DMS53 (cell line): ENCODE data around the gene PRMT2.

Source experiments
- DNase-seq: peaks from one replicate; lab custom pipeline; 2025; lab: John Stamatoyannopoulos, UW

The PRMT2 gene

DNA sequence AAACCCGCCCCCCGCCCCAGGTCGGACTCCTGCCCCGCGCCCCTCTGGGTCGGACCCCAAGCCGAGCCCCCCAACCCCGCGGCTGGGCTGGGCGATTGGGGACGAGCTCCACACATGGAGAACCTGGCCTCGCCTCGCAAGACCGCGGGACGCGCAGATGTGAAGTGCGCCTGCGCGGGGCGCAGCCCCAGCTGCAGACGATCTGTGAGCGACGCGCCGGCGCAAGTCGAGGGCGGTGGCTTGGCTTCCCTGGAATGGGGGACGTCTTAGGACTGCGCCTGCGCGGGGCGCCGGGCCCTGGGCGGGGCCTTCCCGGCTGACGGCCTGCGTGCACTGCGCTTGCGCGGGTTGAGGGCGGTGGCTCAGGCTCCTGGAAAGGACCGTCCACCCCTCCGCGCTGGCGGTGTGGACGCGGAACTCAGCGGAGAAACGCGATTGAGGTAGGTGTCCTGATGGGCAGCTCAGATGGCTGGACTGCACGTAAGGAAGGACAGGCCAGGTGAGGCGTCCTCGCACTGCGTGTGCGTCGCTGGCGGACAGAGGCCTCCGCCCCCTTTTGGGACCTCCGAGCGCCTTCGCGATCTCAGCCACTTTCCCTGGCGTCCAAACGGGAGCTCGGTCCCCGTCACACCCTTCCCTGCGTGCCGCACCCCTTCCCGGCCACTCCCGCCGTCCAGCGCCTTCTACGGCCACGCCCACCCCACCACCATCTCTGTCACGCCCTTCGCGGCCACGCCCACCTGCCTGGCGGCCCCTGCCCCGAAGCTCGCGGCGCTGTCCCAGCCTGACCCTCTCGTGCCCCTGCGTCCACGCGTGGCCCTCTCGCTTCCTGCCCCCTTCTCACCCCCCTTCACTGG, at the start of gene PRMT2:
Gene PRMT2, plus strand, starts transcription at position 351 of the 857 bp plus-strand sequence. CDS start 1,278 bp downstream, outside the sequence.
- DNase-seq: peak; percentile 96

DNA sequence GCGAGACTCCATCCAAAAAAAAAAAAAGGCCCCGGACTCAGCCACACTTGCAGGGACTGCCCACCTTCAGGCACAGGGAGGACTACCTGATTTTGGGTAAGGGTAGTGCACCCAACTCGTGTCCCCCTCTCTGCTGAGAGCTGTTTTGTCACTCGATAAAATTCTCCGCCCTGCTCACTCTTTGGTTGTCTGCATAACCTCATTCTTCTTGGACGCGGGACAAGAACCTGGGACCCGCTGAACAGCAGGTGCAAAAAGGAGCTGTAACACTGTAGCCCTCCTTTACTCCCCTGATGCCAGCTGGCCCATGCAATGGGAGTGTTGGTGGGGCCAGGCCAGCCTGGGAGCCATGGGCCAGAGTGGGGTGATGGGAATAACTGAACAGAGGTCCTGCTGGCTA, 41.2 kb upstream of the PRMT2 start:
- DNase-seq: peak; percentile 24

DNA sequence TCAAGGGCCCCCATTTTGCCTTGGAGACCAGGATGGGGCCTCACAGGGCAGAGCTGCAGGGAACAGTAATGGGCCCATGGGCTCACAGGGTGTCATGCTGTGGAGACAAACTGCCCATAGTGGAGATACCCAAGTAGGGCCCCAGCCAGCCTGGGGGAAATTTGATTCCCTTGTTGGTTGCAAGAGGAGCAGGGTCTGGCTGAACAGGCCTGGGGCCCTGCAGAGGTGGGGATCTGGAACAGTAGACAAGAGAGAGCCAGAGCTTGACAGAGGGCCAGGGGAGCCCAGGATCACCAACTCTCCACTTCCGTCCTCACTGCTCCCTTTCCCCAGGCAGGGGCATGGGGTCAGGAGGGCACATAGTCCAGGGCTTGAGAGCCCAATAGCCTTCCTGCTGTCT, 39.3 kb upstream of the PRMT2 start:
- no peak for DNase-seq

DNA sequence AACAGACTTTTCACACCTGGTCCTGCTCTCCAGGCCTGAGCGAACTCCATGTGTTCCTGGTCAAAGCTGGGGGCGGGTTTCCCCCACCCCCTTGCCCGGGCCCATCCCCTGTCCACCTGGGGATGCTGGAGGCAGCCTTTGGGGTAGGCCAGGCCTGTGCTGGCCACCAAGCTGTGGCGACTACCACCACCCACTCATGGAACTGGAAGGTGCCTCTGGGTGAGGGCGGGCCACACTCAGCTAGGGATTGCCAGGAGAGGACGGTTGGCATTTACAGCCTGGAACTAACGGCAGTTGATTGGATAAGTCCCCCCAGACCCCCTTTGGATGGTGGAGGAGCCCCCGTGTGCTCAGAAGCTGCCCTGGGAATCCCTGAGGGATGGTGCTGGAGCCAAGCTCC, 38.4 kb upstream of the PRMT2 start:
- DNase-seq: no peak

DNA sequence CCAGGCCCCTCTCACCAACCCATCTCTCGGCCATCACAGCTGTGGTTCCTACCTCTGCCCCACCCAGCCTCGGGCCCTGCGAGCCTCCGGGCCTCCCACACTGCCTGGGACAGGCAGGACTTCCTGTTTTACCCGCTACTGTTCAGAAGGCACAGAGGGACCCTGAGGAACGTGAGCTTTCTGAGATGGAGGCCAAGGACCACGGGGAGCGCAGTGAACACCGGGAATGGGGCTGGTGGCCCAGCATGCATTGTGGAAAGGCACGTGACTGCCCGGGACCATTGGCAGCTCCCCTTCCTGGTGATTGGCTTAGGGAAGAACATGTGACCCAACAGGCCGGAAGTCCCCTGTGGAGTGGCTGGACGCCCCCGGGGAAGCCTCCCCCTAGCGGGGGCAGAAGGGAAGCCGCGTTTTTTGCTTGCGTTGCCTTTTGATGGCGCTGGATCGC, 37.6 kb upstream of the PRMT2 start:
- DNase-seq: no peak

DNA sequence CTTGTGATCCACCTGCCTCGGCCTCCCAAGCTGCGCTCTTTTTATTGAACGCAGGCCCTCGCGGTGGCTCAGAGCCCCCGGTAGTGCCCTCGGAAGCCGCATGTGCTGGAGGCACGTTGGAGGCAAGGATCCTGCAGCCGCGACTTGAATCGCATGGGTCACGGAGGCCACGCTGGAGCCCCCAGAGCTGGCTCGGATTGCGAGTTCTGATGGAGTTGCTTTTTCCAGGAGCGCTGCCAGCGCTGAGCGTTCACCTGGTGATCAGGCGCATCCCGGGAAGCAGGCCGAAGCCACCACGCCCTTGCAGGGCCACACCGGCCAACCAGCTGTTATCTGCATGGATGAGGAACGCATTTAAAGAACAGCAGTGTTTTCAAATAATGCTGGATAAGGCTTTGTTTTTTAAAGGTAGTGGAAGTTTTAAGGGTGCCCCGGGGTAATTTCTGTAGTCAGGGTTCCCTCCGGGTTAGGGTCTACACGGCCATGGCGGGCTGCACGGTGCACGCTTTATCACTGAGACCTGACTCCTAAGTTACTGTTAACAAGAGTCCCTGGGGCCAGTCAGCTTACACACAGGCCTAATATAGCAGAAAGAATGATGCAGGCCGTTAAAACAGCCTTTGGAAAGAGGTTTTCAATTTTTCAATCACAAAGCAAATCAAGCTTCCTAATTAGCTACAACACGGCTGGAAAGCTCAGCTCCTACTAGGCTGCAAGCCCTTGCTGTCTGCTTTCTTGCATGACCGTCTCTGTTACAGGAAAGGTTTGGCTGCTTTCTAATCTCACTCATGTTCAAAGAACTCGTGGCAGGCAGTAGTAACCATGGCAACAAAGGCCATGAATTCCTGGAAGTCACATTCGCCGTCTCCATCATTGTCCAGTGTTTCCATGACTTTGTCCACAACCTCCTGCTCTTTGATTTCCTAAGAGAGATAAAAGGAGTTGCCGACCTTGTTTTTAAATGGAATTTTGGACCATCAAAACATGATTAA, 36.6 kb upstream of the PRMT2 start:
- peak; percentile 37 for DNase-seq

DNA sequence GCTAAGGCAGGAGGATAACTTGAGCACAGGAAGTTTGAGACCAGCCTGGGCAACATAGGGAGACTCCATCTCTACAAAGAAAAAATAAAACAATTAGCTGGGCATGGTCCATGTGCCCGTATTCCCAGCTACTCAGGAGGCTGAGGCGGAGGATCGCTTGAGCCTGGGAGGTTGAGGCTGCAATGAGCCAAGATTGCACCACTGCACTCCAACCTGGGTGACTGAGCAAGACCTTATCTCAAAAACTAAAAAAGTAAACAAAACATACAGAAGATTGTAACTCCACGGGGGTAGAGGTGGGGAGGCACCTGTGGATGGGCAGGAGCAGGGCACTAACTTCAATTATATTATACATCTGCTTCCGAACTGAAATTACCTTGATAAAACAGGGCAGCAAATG, 35.2 kb upstream of the PRMT2 start:
- DNase-seq: no peak

DNA sequence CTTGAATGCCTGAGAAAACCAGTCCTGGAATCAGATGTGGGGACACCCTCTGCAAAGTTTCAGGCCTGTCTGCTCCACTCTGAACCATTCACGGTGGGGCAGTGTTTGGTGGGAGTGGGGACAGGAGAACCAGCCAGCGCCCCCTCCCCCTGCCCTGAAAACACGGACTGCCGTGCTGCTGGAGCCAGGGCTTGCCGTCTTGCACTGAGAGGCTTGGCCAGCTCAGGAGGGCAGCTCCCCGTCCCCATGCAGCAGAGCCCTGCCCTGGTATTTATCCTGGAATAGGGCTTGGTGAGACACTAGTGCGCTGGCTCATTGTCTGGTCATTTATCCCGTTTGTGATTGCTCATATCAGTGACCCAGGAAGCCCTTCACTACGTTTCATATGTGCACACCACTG, 34.5 kb upstream of the PRMT2 start:
- no peak for DNase-seq

DNA sequence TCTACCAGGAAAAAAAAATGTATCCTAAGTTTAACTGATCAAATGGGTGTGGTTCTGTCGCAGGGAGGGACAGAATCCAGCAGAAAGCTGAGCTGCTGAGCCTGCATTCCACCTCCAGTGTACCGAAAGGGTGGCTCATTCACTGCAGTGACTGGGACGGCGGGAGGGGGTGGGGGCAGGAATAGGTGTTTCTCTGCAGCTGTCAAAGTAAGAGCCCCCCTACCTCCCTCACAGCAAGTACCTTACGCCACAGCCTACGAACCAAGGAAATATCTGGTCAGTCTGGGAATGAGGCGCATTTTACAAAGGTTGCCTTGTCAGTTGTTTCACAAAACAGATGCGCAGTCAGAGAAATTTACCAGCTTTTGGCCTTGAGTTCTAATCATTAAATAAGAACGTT, 32.2 kb upstream of the PRMT2 start:
- no peak for DNase-seq

DNA sequence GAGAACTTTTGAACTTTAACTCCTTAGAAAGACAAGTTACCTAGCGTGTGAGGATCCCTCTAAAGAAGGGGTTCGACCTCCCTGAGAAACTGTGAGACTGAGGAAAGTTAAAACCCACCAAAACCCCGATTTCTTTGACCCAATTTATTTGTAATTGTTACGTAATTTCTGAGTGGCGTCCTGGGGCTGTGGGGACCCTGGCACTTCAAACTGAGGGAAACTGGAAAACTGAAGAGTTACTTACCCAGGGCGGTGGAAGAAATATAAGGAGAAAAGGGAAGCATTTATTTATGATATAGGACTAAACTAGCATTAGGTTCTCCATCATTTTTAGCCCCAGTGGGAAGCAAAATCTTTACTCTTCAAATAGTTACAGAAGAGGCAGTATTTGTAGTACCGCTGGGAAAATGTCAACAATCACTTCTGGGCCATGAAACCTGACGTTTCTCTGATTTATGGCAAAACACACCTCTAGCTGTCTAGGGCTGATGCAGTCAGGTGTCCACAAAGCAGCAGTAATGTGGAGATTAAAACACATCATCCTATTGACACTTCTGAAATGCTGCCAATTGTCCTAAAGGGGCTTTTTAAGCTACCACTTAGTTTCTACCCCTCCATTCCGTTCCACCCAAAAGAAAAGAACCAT, 31.0 kb upstream of the PRMT2 start:
- no peak for DNase-seq

DNA sequence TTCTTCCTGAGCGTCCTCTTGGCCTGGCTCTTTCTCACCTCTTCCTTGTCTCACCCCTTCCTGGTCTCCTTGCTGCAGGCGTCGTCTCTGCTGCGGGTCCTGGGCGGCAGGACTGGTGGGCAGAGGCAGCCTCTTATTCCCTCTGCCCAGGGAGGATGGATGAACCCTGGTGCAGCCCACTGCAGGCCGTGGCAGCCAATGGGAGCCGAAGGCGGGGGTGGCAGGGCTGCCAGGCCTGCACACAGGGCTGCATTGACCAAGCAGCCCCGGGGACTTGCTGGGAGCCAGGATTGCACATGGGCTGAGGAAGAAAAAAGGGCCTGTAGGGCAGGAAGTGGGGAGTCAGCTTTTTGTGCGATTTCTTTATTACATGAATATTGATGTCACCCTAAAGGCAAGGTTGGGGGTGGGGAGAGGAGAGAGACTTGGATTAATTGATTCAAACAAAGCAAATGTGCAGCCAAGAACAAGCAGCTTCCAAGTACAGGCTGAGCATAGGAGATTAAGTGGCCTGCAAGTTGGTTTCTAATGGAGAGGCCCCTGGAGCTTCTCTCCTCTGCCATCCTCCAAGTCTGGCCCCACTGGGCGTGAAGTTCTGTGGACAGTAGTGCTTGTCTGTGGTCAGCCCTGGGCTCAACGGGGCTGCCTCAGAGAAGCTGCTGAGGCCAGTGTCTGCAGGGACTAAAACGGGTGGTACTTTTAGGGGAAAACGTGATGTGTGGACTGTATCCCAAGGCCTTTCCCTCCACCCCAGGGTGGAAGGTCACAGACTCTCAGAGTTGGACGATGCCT, 30.3 kb upstream of the PRMT2 start, which contains the start of gene S100B:
Gene S100B, minus strand, starts transcription at position 108 of the 792 bp plus-strand sequence. CDS start 2,667 bp downstream, outside the sequence.
- no peak for DNase-seq

DNA sequence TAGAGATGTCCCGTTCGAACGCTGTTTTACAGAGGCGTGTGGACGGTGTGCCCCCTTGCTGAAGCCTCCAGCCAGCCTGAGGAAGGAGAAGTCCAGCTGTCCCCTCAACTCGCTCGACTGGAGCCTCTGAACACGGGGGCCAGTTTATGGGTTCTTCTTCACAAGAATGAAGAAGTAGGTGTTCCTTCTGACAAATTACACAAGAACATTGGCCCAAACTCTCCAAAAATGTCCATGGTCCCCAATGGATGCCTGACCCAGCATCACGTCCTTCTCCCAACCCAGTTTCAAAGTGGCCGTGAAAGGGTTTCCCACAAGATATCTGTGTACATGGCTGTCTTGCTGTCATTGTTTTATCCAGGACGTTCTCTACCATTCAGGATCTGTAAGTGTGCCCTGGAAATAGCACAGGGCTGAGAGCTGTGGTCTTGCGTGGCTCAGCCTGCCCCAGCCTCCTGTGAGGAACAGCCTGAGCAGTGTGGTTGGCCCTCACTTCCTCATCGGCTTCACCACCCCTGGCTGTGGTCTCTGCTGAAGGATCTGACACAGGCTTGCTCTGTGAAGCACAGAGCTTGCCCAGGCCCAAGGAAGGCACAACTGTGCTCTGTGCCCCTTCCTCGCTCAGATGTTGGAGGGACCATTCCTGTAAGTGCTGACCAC, 29.6 kb upstream of the PRMT2 start:
- no peak for DNase-seq

DNA sequence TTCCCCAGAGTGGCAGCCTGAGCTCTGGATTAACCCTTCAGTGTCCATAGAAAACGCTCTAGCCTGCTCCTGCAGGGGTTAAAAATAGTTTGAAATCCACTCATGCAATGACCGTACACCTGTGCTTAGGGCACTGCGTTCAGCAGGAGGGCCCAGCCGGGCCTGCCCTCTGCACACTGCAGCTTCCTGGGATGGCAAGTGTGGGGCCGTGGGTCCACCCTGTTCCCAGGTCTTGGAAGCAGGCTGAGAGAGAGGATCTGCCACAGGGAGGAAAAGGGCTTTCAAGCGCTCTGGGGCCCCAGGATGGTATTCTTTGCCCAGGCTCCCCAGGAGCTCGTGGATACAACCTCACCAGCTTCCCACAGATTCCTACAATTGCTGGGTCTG, 29.1 kb upstream of the PRMT2 start:
- no peak for DNase-seq

DNA sequence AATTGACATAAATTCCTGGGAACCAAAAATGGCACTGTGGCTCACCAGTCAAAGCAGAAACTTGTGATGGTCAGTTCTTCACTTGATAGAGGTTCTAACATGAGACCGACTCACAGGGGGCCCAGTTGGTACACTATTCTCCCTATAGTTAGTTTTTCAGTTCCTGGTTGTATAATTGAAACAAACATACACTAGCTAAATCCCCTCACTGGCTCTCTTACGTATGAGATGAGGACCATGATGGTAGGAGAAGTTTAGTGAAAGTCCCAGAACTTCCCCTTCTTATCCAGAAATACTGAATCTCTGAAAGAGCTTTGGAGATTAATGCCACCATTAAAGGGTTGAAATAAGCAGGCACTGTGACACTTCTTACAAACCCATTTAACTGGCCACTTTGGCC, 27.8 kb upstream of the PRMT2 start:
- DNase-seq: no peak

DNA sequence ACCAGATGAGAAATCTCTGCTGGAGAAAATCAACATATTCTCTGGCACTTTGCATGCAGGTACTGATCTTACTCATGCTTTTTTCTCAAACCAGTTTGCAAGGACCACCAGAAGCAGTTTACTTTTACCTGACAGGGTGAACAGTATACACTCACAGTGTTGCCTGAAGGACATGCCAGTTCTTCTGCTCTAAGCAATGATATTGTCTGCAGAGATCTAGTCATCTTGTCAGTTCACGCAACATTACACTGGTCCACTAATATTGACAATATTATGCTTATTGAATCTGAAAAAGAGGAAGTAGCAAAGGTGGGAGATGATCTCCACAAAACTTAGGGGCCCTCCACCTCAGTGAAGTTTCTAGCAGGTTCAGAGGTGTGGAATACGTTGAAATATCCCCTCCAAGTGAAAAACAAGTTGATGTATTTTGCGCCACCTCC, 26.8 kb upstream of the PRMT2 start:
- no peak for DNase-seq

DNA sequence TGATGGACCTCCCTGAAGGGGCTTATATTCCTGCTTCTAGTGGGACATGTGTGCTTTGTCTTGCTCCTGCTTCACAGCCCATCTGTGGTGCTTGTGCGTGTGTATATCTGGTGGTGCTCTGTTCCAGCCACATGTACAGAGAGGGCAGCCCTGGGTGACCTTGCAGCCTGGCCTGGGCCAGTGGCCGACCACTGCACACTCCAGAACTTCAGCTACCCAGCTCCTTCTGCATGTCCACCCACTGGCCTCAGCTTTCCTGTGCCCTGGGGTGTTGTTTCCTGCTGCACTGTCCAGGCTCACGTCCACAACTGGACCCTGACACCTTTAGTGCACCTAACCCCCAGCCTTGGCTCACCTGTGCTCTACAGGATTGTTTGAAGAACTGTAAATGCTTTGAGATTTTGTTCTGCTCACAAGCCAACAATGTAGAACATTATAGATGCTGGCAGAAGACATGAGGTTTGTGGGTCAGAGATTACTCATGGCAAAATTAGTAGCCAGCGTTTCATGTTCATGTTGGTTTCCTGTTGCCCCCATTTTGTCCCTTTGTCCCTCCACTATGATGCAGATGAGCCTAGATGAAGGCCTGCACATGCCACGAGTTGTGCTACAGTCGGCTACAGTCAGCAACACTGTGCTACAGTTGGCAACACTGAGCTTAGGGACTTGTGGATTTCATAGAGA, 25.3 kb upstream of the PRMT2 start:
- no peak for DNase-seq

DNA sequence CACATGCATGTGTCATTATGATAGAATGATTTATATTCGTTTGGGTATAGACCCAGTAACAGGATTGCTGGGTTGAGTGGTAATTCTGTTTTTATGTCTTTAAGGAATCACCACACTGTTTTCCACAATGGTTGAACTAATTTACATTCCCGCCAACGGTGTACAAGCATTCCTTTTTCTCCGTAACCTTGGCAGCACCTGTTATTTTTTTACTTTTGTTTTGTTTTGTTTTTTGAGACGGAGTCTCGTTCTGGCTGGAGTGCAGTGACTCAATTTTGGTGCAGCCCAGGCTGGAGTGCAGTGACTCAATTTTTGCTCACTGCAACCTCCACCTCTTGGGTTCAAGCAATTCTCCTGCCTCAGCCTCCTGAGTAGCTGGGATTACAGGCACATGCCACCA, 22.1 kb upstream of the PRMT2 start:
- DNase-seq: no peak

DNA sequence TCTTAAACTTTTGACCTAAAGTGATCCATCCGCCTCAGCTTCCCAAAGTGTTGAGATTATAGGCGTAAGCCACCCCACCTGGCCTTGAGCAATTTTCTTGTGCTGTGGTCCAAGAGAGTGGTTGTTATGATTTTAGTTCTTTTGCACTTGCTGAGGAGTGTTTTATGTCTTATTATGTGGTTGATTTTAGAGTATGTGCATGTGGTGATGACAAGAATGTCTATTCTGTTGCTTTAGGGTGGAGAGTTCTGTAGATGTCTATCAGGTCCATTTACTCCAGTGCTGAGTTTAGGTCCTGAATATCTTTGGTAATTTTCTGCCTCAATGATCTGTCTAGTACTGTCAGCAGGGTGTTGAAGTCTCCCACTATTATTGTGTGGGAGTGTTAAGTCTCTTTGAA, 19.4 kb upstream of the PRMT2 start:
- DNase-seq: no peak

DNA sequence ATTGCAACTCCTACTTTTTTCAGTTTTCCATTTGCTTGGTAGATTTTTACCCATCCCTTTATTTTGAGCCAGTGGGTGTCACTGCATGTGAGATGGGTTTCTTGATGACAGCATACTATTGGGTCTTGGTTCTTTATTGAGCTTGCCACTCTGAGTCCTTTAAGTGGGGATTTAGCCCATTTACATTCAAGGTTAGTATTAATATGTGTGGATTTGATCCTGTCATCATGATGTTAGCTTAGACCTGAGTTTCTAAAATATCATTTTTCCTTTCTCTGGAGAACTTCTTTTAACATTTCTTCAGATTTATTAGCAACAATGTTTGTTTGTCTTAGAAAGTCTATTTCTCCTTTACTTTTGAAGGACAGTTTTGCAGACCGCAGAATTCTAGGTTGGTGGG, 18.8 kb upstream of the PRMT2 start:
- no peak for DNase-seq
